GM12891 (cell line): Measurements from ENCODE around the gene PATE3.

Experiments
- DNase-seq: peaks from one replicate; pipeline ENCODE4 v3.0.0; 2011; ENCODE audit warnings: low spot score; ENCODE audit not compliant: insufficient read length
- FAIRE-seq: peaks from 2 replicates; lab custom pipeline; 2011; peaks lifted over from hg19 to GRCh38; lab: Jason Lieb, UNC
- PAX5 ChIP-seq: IDR thresholded peaks from 2 replicates; pipeline ENCODE4 v1.6.1; 2011; ENCODE audit warnings: low read length, moderate library complexity, mild to moderate bottlenecking; ENCODE audit not compliant: insufficient read depth, severe bottlenecking
- POLR2A ChIP-seq: IDR thresholded peaks from 2 replicates; pipeline ENCODE4 v1.6.1; 2011; ENCODE audit warnings: low read depth, low read length, control low read depth
- POLR2AphosphoS5 ChIP-seq: IDR thresholded peaks from 2 replicates; pipeline ENCODE4 v1.6.1; 2011; ENCODE audit warnings: low read depth, low read length, control low read depth
- POU2F2 ChIP-seq: IDR thresholded peaks from 2 replicates; pipeline ENCODE4 v1.6.1; 2011; ENCODE audit warnings: low read depth, mild to moderate bottlenecking, control low read depth, low read length, moderate library complexity
- SPI1 ChIP-seq: IDR thresholded peaks from 2 replicates; pipeline ENCODE4 v1.6.1; 2011; ENCODE audit warnings: low read depth, low read length, control low read depth
- TAF1 ChIP-seq: IDR thresholded peaks from 2 replicates; pipeline ENCODE4 v1.6.1; 2011; ENCODE audit warnings: low read depth, low read length, control low read depth

Gene PATE3

DNA sequence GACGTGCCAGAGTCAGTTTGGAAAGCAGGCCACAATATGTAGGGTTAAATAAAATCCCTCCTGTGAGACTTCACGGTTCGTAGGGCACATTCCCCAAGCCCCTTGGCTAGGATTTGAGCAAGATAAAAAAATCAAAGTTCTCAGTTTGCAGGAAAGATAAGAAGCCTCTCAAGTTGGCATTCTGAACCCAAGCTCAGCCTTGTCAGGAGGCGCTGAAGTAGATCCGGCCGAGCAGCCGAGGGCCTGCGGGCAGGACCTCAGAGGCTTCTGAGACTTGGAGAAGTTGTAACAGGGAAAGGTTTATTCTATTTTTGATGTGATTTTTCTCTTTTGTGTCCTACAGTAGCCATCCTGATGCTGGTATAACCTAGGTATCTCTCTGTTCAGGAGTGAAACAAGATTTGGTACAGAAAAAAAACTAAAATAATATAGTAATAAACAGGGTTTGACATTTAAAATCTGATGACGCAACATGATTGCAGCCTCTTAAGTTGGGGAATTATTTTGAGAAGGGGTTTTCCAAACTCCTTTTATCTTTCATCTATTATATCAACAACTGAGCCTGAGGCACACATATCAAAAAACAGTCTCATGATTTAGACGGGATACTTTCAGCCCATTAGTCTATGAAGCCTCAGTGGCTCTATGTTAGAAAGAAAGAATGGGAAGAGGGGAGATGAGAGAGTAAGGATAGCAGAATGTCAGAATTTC lies 19.4 kb upstream of the PATE3 start:
- TF ChIP-seq TAF1 (no peak), POLR2A (no peak), PAX5 (no peak)
- no peak for DNase-seq
- FAIRE-seq = no peak

DNA sequence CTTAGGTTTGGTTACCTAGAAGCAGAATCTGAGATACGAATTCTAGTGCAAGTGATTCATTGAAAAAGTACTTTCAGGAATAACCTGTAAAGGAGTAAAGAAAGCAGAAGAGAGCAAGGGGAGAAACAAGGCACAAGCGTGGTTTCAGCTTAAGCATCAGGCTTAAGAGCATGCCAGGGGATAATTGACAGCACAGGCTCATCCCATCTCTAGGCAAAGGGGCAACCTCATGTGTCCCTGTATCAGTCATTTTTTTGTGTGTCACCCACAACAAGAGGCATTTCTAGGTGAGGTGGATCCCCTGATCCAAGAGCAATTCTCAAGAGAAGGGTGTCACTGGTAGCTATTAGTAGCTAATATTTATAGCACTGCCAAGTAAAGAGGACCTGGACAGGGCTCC lies 17.3 kb upstream of the PATE3 start:
- DNase-seq (no peak), FAIRE-seq (no peak)
- TF ChIP-seq POU2F2 (no peak), TAF1 (no peak), POLR2A (no peak), PAX5 (no peak), POLR2AphosphoS5 (no peak), SPI1 (no peak)

DNA sequence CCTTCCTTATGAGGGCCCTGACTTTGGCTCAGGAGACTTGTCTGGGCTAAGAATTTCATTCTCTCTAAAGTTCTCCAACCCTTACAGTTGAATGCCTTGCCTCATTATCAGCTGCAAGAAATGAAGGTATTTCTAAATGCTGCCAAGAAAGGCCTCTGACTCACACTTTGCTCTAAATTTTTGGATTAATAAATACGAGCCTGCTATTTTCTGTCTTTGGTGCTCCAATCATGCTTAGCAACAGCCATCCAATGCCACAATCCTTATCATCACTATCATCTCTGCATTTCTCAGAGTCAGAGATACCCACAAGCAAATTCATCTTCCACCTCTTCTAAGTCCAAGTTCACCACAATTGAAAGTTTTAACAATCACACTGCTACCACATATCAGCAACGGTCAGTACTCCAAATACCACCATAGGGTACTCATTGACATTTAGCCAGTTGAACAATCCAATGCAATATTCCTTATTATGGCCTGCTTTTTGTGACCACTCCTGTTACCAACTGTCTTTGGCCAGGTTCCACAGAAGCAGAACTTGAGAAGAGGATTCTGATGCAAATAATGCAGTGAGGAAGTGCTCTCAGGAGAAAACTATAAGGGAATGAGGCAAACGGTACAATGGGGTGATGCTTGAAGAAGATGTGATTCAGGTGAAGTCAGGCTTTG lies 15.0 kb upstream of the PATE3 start:
- FAIRE-seq (no peak), DNase-seq (no peak)
- TF ChIP-seq POLR2AphosphoS5 (no peak), PAX5 (no peak), TAF1 (no peak), POU2F2 (no peak), POLR2A (no peak), SPI1 (no peak)

DNA sequence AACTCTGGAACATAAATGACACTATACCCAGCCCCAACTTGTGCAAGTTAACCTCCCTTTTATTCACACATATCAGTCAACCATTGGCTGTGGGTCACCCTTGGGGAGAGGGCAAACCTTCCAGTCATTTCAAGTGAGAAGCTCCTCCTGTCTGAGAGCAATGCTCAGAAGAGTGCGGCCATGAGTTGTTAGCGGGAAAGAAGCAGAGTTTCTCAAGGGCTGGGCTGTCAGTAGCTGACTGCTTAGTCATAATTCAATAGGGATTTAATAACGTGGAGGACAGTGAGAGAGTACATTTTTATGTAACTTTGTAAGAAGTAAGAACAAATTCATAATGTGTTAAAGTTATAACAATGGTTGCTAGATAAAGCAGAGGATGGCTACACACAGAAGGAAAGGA lies 14.4 kb upstream of the PATE3 start:
- no peak for FAIRE-seq
- no peak for DNase-seq
- TF ChIP-seq TAF1 (no peak), PAX5 (no peak), SPI1 (no peak), POLR2A (no peak), POLR2AphosphoS5 (no peak), POU2F2 (no peak)

DNA sequence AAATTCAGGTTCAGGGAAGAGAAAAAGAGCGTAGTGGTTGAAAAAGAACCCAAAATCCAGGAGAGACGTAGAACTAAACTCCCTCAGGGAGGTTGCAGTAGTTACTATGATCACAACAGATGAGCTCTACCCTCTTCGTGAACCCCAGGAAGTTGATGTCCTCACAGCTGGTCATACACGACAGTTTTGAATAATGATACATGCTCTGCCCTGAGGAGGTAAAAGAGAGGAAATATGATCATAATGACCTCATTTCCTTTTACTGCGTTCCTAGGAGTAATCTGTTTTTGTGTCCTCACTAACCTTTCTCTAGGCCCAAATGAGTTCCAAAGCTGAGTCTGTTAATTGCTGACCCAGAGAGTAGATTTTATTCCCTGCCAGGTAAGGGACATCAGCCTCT lies 10.6 kb upstream of the PATE3 start:
- DNase-seq (no peak), FAIRE-seq (no peak)
- no peak for TF ChIP-seq TAF1
- no peak for TF ChIP-seq PAX5
- TF ChIP-seq POLR2AphosphoS5 = no peak
- no peak for TF ChIP-seq POU2F2
- no peak for TF ChIP-seq SPI1
- TF ChIP-seq POLR2A = no peak

DNA sequence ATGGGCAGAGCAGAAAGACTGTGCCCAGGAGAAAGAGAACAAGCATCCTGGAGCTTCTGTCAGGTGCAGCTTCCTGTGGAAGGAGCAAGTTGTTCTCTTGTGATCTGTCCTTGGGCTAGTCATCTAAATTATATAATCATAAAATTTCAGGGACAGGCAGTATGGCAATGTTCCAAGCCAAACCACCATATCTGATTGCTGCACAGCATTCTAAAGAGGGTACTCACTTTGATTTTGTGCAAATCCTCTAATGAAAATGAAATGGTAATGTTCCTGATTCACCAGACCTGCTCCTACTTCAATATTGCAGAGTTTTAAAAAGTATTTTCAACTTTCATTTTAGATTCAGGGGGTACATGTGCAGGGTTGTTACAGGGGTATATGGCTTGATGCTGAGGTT lies 9.2 kb upstream of the PATE3 start, which contains the start of gene PATE2:
PATE2 (minus strand) TSS at position 101 of the 400 bp plus-strand sequence; CDS start at position 46, 55 bp downstream.
- no peak for TF ChIP-seq POLR2AphosphoS5
- TF ChIP-seq PAX5 = no peak
- TF ChIP-seq POU2F2 = no peak
- no peak for TF ChIP-seq TAF1
- TF ChIP-seq POLR2A = no peak
- TF ChIP-seq SPI1 = no peak
- DNase-seq (no peak), FAIRE-seq (no peak)

DNA sequence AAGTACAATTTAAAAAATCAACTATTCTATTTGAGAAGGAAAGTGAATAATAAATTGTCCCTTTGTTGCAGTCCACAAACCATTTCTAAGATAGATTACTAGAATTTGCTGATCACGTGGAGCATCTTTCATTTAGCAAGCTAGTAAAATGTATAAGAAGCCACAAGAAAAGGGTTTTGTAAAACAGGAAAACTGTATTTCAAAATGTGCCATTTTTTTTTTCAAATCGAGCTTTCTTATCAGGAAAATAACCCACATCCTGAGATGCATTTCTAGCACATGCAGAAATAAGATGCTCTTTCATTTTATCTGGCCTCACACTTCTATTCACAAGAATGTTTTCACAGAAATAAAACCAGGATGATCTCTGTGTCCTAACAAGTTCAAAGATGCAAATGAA lies 3.2 kb upstream of the PATE3 start:
- FAIRE-seq (no peak), DNase-seq (no peak)
- TF ChIP-seq TAF1 (no peak), POLR2A (no peak)

GRCh38 chr11:125790825-125791224 lies 2.9 kb downstream of the PATE3 start:
- DNase-seq = no peak
- no peak for FAIRE-seq
- TF ChIP-seq PAX5 (no peak), SPI1 (no peak), TAF1 (no peak), POU2F2 (no peak), POLR2AphosphoS5 (no peak), POLR2A (no peak)

- no peak for TF ChIP-seq TAF1
- no peak for TF ChIP-seq SPI1
- no peak for TF ChIP-seq PAX5
- no peak for DNase-seq
- no peak for FAIRE-seq
These were observed 9.7 kb downstream of the PATE3 start for GRCh38 chr11:125797641-125798040.

DNA sequence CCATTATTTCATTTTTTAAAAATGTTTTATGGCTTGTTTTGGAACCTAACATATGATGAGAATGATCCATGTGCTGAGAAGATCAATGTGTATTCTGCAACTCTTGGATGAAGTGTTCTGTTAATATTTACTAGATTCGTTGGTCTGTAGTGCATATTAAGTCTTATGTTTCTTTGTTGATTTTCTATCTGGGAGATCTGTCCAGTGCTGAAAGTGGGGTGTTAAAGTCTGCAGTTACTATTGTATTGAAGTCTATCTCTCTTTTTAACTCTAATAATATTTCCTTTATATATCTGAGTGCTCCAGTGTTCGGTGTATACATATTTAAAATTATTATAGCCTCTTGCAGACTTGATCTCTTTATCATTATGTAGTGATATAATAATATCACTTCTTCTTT lies 11.9 kb downstream of the PATE3 start:
- DNase-seq (no peak), FAIRE-seq (no peak)
- TF ChIP-seq POLR2AphosphoS5 = no peak

GRCh38 chr11:125802387-125802786 lies 14.5 kb downstream of the PATE3 start:
- DNase-seq (no peak), FAIRE-seq (no peak)
- TF ChIP-seq SPI1 (no peak), POU2F2 (no peak), TAF1 (no peak), PAX5 (no peak), POLR2AphosphoS5 (no peak), POLR2A (no peak)
